CD4-positive, alpha-beta T cell treated with Interferon gamma for 1 hour (primary cell): ENCODE measurements around the gene KLHL1.

Experiments
- DNase-seq: peaks from one replicate; pipeline ENCODE4 v3.0.0-alpha.2; 2020

KLHL1 gene

DNA sequence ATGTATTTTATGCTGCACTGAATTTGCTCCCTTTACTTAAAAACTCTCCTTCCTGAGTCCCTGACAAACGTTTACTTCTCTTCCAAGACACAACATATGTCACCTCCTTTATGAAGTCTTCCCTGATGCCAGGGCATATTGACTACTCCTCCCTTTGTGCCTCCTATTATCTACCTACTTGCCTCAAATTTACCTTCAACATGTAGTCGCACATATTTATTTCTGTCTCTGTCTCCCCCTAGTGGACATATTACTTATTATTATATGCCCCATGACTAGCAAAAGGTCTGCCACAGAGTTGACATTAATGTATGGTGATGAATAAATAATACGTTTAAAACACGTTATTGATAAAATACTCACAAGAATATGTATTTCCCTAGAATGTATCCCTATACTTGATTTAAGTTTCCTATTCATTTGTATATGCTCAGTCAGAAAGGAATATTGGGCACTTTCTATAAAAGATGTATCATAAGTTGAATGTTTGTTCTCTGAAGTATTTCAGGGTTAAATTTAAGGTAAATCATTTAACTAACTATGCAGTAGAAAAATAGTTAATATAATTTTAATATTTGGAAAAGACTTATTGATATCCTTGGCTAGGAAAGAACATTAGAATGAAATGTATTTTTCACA, 250.9 kb downstream of the KLHL1 start:
- DNase-seq: no peak

DNA sequence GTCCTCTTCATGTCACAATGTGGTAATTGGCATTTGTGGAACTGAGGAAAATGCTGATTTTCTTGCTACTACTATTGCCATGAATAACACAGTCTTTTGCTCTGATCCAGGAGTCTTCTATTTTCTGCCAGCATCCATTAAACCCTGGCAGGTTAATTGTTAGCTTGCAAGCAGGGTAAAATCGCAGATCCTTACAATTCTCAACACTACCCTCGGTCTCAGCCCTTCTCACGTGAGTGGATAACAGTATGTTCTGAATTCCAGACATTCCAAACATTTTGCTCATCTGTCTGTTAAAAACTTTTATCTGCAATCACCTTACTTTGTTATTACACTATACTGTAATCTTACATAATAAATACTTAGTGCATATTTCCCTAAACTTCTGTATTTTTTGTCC, 251.9 kb downstream of the KLHL1 start:
- DNase-seq: no peak

DNA sequence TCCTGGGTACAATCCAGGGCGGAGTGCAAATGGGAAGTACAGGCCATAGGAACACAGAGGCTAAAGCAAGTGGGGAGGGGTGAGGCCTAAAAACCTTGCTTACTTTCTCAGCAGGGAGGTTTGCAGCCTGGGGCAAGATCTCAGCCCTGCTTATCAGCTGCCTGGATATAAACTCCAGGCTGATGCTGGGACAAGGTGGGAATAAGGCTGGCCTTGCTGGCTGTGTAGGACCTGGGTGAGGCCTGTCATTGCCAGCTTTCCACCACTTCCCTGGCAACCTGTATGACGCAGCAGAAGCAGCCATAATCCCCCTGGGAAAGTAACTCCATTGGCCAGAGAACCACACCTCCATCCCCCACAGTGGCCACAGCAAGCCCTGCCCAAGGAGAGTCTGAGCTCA, 279.7 kb downstream of the KLHL1 start:
- no peak for DNase-seq

DNA sequence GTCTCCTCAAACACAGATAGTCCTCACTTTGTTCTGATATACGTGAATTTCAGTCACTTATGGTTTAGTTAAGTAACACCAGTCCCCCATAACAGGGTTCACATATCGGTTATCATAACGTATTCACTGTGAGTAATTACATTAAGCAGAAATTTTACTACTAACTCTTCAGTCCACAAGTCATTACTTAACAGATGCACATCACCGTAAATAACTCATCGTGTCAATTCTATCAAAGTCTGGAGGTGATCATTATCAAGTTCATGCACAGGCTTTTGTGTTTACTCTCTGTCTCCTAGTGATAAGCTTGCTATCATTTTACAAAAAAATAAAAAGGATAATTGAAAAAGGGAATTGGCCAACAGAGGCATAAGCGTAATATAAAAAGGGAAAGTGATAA, 288.1 kb downstream of the KLHL1 start:
- DNase-seq: no peak

DNA sequence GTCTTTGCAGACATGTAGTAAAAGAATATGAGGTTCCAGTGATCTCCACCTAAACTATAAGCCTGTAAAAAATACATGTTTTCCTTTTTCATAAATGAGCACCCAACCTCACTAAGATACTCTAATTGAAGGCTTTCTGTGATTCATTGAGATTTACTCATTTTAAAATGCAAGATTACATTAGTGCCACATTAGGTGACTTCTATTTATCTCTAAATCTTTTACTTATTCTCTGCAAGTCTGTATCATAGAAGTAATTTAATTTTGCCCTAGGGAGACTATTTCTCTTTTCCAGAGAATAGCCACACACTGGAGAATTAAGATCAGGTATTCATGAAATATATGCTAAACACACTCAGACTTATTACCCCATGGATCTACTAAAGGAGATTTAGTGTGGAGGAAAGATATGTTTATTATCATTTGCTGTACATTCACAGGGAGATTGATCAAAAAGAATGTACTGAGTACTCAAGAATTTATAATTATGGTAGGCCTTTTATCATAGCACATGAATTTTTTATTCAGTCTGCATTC, 290.9 kb downstream of the KLHL1 start:
- DNase-seq: no peak

DNA sequence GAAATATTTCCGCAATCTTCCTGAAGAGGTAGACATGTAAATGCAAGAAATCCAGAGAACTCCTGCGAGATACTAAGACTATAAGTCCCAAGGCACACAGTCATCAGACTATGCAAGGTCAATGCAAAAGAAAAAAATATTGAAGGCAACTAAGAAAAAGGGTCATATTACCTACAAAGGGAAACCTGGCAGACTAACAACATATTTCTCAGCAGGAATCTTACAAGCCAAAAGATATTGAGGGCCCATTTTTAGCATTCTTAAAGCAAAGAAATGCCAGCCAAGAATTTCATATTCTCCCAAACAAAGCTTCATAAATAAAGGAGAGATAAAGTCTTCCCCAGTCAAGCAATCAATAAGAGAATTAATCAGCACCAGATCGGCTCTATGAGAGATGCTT, 299.1 kb downstream of the KLHL1 start:
- no peak for DNase-seq

DNA sequence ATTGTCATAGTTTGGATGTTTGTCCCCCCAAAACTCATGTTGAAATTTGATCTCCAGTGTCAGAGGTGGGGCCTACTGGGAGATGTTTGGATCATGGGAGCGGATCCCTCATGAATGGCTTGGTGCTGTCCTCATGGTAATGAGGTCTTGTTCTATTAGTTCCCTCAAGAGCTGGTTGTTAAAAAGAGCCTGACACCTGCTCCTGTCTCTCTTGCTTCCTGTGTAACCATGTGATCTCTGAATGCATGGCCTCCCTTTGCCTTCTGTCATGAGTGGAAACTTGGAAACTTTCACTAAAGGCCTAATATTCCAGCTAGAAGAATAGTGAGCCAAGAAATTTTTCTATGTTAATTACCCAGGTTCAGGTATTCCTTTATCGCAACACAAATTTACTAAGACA, 312.0 kb downstream of the KLHL1 start:
- no peak for DNase-seq

DNA sequence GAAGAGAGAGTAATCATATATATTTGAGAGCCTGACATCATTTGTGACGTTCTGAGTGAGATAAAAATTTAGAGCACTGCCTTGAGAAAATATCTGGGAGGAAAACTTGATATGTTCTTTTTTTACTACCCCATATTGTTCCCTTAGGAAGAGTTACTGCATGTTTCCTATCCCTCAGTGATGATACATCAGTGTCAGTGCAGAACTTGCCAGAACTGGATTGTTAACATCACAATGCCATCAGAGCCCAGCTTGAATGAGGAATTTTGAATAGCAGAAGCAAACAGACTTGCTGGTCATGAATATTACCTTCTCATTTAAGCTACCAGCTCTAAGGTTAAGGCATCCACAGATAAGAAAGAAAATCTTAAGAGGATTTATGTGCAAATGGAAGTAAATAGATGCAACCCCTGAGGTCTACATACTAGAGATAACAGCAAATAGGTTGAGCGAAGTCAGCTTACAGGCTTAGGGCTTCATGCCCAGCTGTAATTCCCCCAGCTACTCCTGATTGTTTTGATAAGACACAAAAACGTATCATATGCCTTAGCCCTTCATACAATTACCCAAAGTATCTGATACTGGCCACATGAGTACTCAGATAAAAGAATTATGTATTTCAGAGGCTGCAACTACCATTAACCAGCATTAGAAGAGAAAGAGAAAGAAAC, 314.3 kb downstream of the KLHL1 start:
- DNase-seq: no peak

DNA sequence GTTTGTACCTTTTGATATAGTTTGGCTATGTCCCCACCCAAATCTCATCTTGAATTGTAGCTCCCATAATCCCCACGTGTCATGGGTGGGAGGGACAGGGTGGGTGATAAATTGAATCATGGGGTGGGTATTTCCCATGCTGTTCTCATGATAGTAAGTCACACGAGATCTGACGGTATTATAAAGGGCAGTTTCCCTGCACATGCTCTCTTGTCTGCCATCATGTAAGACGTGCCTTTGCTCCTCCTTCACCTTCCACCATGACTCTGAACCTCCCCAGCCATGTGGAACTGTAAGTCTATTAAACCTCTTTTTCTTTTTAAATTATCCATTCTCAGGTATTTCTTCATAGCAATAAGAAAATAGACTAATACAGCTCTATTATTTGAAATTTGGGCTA, 331.3 kb downstream of the KLHL1 start:
- no peak for DNase-seq

DNA sequence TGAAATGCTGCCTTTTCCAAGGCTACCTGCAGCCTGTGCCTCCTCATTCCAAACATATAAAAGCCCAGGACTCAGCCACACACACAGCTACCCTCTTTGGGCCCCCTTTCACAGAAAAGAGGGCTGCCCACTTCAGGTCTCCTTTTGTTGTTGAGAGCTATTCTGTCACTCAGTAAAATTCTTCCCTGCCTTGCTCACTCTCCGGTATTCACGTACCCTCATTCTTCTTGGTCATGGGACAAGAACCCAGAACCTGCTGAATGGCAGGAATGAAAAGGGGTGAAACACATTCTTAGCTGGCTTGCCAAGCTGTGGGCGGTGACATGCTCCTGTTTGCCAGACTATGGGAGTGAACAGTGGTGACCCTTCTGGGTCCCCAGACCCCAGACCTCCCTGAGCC, 338.6 kb downstream of the KLHL1 start:
- DNase-seq: no peak

DNA sequence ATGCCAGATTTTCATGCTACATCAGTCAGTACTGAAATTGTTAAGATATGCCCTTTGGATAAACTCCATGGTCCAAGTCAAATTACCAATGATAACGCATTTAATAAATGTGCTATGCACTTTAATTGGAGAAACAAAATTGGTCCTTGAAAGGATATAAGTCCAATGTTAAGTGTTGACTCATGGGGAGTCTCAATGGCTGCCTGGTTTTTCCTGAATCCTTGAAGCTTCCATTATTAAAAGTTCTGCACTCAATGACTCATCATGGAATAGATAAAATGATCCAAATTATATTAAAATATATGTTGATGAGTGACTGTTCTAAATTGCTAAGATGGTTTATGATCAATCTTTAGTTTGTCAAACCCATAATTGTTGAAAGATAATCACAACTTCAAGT, 346.7 kb downstream of the KLHL1 start:
- DNase-seq: no peak

DNA sequence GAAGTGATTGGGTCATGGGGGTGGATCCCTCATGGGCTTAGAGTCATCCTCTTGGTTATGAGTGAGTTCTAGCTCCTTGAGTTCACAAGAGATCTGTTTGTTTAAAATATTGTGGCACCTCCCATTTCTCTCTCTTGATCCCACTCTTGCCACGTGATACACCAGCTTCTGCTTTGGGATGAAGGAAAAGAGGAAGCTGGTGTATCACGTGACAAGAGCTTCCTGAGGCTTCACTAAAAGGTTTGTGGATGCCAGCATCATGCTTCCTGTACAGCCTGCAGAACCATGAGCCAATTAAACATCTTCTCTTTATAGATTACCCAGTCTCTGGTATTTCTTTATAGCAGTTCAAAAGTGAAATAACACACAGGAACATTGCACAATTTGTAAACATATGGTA, 353.2 kb downstream of the KLHL1 start:
- no peak for DNase-seq

DNA sequence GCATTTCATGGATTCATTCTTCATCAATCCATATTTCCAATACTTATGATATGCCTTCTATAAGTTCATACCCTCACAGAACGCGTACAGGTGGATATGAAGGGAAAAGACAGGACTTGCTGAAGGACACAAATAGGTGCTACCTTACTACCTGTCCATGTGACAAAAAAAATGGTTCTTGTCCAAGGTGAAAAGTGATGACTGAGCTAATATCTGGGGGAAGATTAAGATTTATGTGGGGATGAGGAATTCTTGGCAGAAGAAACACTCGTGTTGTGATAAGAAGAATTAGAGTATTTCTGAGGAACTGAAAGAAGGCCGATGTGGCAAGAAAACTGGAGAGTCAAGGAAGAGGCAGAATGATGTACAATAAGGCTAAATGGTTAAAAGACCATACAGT, 357.0 kb downstream of the KLHL1 start:
- no peak for DNase-seq

DNA sequence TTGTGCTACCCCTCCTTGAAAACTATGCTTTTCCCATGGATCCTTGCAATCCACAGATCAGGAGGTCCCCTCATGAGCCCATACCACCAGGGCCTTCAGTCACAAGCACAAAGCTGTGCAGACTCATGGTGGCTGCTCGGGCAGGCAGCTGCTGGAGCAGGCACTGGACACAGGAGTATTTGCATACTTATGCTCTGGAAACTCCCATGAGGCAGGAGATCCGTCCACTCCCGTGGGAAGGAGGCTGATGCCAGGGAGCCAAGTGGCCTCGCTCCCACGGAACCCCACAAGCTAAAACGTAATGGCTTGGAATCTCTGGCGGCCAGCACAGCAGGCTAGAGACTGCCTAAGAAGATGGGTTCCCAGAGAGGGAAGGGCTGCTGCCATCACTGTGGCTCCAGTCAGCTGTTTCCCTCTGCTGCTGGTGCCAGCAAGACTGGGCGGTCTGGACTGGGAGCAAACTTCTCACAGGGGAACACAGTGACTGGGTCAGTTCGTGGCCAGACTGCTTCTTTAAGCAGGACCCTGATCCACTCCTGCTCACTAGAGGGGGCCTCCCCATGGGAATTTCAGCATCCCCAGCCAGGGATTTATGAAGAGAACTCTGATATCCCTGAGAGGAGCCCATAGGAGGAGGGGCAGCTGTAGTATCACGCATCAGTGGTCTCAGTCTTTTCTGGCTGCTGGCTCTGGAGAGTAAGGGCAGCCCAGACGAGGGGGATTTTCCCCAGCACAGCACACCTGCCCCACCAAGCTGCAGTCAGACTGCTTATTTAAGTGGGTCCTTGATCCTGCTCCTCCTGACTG, 370.9 kb downstream of the KLHL1 start:
- DNase-seq: no peak

DNA sequence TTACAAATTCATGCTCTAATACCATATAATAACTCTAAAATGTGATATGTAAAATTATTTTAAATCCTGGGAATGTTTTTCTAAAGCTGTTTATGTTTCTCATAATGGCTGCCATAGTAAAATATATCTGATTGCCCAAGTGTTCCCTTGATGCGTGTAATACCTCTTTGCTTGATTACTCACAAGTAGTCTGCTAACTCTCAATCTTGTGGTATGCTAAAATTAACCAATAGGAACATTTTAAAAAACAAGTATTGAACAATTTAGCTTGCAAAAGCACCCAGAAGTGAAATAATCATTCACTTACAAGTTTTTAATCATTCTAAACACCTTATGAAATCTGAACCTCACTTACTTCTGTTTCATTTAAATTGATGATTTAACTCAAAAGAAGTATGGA, 386.6 kb downstream of the KLHL1 start:
- no peak for DNase-seq

DNA sequence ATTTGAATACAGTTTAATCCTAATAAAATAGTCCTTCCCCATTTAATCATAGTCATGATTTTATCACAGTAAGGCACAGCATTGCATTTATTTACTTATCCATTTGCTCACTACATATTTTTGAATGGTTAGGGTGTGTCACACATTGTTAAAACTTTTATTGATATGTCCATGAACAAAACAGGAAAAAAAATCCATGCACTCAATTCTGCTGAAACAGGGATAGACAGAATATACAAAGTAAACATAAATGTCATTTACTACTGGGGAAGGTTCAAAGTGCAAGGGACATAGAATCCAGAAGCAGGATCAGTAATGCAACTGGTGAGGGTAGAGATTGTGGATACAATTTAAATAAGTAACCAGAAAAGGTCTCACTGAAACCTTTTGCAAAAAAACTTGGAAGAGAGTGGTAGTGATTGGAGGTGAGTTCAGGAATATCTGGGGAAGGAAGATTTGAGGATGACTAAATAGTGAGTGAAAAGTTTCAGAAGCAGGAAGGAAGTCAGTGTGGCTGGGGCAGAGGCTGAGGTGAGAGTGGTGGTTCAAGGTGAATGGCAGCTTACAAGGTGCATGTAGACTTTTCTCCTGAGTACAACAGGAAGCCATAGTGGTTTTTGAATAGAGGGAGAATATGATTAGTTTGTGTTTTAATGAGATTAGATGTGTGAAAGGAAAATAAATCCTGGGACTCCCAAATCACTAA, 387.8 kb downstream of the KLHL1 start:
- DNase-seq: no peak

DNA sequence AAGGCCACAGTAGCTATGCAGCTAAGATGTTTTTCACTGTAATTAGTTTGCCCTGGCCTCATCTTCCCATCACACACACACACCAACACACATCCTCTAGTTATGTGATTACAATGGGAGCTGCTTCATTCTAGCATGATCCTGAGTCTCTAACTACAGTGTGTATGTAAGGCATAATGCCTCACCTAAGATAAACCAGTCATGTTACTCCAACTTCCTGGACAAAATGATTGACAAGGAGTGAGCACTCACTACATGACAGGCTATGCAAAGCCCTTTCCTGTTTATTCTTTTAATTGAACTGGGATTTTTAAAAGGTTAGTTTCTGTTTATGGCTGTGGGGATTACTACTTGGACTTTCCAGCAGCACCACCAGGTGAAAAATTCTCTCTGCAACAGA, 401.4 kb downstream of the KLHL1 start:
- DNase-seq: no peak

DNA sequence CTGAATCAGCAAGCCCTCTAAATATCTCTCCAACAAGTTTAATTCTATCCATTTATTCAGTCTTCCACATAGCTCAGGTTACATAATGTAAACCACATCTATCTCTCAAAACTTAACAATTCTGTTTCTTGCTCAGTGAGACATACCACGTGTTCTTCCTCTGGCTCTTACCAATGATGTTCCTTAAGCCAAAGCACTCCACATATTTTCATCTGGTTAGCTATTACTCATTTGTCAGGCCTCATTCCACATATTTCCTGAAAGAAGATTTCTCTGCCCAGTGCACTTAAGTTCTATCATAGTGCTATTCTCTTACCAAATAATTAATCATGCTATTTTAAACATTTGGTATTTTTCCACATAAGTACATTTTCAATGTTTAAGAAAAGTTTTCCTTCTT, 403.9 kb downstream of the KLHL1 start:
- DNase-seq: no peak

DNA sequence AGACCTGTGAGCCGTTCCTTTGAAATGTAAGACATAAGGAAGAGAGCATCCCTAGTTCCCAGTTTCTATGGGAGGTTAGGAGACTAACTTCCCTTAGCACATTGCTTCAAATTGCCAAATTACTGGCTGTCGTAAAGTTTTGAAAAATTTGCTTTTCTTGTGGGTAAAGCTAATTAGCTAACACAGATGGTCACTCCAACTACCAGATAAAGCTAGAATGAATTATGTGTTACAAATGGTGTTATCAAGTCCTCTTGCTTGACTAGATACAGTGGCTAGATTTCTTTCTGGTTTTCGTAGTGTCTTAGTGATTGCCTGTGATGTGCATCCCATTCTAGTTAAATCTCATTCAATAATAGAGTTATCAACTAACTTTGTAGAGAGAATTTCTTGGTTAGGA, 417.3 kb downstream of the KLHL1 start:
- DNase-seq: no peak

DNA sequence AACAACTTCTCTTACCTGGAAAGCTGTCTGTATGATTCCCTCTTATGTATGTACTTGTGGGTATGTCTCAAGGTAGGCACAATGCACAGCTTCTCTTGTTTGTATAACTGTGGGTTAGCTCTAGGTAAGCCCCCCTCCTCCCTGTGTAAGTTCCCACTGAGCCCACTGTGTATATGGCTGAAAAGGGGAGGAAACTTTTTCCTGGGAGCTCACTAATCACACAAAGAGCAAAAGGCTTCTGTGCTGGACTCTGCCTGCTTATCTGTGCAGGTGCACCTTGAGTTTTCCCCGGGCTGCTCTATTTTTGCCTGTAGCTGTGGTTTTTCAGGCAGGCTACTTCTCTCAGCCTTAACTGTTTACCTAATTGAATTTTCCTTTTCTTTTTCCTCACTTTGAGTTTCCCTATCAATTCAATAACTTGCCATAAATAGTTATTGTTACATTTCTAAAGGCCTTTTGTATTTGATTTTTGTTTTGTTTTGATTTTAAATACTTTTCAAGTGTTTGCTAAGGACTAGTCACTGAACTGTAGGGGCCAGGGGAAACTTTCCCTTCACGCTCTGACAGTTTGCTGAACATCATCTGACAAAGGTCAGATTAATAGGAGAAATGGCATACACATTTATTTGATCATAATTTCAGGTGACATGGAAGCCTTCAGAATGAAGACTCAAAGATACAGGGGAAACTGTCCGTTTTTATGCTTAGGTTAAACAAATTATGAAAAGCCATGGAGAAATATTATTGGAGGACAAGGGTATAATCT, 424.1 kb downstream of the KLHL1 start:
- no peak for DNase-seq

DNA sequence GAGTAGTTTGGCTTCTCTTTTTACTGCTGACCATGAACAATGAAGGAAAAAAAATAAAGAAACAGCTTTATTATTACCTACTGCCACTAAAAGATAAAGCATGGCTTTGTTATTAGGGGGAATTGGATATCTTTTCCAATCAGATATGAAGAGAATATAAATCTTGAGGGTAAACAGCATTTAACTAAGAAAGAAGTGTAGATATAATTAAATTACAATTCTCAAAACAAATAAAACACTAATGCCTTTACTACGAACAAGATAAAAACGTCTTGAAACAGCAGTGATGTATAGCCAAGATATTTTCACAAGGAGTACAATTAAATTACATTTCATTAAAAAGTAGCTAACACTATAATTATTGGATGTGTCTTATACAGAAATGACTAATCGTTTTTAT, 426.5 kb downstream of the KLHL1 start:
- no peak for DNase-seq

DNA sequence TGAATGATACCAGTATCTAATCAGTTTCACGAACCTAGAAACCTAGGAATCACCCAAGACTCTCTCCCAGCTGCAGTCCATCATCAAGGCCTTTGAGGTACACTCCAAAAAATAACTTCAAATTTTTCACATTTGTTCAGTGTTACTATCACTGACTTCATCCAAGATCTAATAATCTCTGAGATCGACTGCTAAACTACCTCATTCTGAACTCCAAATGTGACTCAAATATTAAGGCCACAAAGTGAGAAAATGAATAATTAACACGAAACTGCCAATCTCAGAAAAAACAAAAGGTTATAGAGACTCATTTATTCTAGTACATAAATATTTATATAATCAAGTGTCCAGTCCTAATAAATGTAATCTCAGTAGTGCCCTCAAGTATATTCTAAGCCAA, 430.9 kb downstream of the KLHL1 start:
- no peak for DNase-seq

DNA sequence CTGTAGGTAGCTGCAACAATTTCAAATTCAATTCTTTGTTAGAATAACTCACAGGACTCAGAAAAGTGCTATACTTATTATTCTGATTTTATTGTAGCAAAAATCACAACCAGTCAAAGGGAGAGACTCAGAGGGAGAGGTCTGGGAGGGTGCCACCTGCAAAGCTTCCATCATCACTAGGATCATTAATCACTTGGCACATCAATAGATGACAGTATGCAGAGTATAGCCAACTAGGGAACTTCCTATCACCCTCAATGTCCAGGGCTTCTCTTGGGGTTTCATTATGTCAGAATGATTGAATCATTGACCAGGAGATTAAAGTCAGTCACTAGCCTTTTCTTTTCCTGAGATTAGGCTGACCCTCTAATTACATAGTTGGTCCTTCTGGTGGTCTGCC, 432.0 kb downstream of the KLHL1 start:
- DNase-seq: no peak
